ENCODE results near the gene GNB1L.

The GNB1L gene

DNA sequence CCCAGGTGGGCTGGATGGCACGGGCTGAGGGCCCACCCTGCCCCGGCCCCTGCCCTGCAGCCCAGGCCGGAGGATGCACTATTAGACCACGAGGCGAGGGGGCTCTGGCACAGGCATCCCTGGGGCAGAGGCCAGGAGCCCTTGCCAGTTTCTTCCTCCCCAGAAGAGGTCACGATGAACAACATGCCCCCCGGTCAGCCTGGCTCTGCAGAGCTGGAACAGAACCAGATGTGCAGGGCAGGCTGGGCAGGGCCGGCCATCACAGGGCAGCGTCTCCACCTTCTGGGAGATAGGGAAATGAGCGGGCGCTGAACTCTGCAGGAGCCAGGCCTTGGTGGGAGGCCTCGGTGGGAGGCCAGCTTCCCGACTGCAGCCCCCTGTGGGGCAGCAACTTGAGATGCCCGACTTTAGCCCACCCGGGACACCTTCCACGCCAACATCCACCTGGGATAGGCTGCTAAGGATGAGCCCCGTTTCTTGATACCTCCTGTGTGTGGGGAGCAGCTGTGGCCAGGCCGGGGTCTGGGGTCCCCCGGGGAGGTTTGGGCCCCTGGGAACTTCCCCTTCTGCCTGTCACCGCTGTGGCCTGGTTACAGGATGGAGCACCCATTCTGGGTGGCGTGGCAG, 21.8 kb upstream of the GNB1L start:
- DNase-seq = no peak

DNA sequence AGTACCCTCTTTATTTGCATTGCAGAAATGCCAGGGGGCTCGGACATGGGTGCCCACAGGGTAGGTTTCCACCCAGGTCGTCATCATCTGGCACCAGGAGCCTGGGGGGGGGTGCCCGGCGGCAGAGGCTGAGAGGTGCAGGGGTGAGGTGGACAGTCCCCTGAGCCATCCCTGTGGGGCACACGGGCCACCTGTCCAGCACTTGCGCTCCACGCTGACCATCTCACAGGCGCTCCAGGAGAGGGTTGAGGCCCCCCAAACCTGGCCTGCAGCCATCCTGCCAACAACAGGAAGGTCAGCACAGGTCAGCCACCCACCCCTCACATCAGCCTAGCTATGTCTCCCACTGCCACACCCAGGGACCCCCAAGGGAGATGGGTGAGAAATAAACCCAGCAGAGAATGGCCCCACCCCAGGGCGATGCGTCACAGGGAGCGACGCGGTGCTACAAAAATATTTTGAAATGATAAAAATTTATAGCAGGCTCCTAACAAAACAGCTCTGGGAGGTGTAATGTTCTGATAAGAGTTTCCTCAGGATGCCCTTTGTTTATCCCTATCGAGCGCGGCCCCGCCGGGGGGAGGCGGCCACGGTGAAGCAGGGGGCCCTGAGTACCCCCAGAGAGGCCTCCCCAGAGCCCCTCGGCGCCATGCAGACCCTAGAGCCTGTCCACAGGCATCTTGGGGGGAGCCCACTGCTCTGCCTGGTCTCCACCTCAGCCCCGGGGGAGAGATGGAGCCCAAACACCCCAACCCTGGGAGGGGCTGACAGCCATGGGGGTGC, 21.0 kb upstream of the GNB1L start:
- DNase-seq = no peak

GRCh38 chr22:19875061-19875530, 20.4 kb upstream of the GNB1L start:
- DNase-seq = no peak

DNA sequence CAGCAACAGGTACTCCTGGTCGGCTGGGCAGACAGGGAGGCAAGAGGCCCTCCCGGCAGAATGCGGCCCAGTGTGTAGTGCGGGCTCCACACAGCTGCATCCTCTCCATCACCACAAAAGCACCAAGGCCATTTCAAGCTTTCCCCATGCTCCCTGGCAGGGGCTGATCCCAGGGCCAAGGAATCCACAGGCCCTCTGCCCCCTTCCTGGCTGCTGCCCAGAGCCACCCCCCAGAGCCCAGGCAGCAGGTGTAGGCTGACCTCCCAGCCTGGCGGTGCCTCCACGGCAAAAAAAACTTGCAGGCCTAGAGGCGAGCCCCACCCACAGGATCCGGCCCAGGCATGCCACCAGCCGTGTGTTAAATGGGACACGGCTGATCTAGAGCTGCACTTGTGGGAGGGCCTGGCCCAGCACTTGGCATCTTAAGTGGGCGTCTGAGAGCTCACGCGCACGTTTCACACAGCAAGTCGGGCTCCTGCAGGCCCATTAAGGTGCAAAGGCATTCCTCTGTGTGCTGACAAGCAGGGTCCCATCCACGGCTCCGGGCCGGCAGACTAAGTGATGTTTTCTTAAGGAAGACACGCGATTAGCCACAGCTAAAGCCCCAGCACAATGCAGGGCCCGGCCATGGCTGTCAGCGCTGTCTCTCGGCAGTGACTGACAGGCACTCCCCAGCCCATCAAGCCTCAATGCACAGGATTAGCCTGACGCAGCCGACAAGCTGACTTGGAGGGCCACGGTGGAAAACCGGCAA, 19.8 kb upstream of the GNB1L start:
- no peak for DNase-seq

DNA sequence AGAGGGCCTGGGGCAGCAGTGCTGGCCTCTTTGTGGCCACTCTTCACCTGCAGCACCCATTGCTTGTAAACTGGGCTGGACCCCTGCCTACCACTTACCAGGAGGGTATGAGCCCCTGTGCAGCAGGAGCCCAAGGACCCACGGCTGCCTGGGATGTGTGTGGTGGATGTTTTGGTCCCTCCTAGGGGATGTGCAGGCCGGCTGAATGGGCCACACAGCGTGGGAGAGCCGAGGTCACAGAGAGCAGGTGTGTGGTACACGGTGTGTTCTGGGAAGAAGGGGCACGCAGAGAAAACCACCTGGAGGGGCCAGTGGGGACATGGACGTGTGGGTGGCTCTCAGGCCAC, 19.3 kb upstream of the GNB1L start:
- no peak for DNase-seq

DNA sequence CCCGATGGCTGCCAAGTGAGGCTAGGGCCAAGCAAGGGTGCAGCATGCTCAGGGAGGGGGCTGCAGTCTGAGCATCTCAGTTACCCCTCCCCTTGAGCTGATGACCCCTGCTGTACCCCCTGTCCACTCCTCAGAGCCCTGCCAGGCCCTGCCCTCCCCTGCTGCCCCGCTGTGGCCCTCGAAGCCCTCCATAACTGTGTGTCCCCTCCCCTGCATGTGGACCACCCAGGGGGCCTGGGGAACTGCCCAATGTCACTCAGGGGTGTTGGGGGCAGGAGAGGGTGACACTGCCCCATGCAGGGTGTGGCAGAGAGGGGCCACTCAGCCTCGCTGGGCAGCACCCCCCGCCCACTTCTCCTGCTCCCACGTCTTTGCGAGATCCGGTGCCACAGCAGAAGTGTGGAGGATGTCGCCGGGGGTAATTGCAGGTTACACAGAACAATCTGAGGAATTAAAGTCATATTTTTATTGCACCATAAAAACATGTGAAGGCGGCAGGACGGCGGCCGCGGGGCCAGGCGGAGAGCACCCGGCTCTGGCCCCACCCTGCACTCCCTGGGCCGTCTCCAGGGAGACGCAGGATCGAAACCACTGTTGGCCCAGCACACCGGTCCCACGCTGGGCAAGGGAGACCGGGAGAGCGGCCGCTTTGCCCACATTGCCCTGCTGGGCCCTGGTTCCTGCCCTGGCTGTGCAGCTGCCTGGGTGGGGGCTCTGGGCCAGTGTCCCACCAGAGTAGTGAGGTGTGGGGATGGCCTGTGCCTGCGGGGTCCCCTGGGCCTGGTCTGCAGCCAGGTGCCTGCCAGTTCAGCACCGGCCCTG, 18.7 kb upstream of the GNB1L start:
- DNase-seq = no peak

DNA sequence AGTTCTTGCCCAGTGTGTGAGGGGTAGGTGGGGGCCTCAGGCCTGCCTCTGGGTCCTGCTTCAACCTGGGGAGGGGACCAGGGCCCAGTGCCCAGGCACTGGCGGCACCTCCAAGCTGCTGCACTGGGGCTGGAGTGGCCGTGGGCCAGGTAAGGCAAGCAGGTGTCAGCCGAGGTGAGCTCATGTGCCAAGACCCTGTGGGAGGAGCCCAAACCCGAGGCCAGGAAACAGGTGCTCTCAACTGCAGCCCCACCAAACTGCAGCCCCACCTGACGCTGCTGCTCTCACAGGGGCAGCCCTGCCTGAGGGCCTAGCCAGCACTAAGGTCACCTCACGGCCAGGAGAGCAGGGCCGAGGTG, 18.1 kb upstream of the GNB1L start:
- DNase-seq = no peak

DNA sequence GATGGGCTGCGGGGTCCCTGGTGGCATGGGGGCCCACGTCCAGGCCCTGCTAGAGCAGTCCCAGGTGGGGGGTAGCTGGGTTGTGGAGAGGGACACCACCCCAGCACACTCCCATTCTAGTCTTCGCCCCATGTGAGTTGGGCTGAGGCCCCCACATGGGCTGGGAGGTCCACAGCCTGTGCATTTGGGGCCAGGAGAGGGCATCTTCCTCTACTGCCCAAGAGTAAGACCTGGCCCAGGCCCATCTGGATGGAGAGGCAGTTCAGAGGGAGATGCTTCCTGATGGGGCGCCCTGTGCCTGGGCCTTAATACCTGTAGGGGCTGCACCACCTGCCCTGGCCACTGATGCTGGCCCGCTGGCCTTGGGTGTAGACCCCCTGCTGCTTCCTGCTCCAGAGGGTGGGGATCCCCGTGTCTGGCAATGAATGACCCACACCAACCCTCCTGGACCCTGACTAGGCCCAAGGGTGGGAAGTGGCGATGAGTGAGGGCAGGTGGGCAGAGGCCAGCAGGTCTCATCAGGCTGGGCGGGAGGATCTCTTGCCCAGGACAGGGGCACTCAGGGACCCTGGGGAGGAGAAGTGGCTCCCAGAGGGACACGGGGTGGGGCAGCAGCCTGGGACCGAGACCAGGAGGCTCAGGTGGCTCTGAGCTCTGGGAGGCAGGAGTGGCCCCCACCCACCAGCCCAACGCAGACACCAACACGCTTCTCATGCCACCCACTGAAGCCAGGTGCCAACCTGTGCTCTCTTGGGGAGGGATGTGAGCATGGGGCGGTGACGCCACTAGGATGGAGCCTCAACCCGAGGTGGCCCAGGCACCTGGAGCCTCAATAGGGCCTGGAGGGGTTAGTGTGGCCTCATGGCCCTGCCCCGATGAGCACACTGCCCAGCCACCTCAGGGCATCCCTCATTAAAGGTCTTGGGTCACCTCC, 17.4 kb upstream of the GNB1L start:
- DNase-seq = no peak

DNA sequence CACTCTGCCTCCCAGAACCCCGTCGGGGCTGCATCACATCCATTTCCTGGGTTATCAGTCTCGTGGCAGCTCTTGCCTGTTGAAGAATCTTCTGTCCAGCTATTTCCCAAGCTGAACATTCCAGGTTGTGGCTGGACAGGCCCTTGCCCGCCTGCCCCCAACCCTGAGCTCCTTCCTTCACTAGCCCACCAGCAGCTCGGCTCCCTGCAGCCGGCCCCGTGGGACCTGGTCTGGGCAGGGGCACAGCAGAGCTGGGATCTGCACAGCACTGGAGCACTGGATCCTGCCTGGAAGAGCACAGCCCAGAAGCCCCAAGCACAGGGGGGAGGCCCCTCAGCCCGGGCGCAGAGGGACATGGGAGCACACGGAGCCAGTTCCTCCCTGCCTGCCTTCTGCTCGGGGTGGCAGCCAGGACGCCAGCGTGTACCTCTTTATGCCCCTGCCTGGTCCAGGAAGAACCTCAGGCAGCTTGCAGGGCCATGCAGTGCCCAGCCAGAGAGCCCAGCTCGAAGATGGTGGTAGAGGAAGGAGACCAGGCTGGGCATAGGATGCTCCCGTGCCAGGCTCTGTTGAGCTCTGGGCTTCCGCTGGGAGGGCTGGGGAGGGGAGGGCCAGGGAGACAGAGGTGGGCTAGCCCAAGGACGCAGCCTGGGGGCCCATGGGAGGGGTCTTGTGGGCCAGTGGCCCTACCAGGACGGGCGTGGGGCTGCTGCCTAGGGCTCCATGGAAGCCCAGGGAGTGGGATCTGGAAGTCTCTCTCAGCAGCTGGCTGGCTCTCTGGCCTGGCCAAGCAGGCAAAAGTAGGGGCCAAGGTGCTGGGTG, 16.6 kb upstream of the GNB1L start:
- DNase-seq = no peak

DNA sequence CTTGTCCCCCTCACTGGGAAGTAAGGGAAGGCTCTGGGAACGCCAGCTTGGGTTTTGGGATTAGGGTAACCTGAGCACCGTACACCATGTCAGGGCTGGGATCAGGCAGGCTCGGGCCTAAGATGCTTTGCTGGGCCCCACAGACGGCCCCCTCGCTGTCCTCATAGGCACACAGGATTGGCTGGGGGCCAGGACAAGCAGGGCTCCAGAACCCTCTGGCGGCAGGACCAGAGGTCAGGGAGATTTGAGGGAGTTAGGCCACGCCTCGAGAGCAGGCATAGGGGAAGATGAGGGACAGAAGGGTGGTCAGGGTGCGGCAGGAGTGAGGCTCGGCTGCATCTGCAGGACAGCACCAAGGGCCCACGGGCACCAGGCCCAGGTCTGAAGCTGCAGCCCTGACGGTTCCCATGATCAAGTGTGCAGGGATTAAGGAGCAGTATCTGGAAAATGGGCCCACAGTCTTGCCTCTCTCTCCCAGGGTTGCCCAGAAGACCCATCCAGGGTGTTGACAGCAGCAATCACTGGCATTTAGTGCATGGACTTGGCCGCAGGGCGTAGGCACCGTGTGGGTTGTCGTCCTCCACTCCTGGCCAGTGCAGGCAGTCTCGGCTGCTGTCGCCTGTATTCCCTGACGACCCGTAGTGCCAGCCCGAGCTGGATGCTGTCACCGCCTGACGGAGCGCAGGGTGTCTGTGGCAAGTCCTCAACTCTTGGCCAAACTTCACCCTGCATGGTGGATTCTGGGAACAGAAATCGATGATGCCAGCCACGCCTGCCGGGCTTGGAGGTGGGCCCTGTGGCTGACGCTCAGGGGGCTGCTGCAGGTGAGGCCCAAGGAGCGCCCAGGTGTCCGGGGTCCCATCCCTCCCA, 15.7 kb upstream of the GNB1L start:
- no peak for DNase-seq

- no peak for DNase-seq
These were observed 15.0 kb upstream of the GNB1L start for GRCh38 chr22:19869497-19870152.

GRCh38 chr22:19868773-19869471, 14.2 kb upstream of the GNB1L start:
- DNase-seq = peak in 22 of 51 donors; percentile 11 to 66 (median 42)

GRCh38 chr22:19868333-19868732, 13.7 kb upstream of the GNB1L start:
- no peak for DNase-seq

- DNase-seq = no peak
These were observed 12.9 kb upstream of the GNB1L start for GRCh38 chr22:19867617-19868016.

GRCh38 chr22:19866665-19867009, 12.0 kb upstream of the GNB1L start:
- DNase-seq = no peak

- DNase-seq = no peak
These were observed 10.6 kb upstream of the GNB1L start for GRCh38 chr22:19865141-19865829.

DNA sequence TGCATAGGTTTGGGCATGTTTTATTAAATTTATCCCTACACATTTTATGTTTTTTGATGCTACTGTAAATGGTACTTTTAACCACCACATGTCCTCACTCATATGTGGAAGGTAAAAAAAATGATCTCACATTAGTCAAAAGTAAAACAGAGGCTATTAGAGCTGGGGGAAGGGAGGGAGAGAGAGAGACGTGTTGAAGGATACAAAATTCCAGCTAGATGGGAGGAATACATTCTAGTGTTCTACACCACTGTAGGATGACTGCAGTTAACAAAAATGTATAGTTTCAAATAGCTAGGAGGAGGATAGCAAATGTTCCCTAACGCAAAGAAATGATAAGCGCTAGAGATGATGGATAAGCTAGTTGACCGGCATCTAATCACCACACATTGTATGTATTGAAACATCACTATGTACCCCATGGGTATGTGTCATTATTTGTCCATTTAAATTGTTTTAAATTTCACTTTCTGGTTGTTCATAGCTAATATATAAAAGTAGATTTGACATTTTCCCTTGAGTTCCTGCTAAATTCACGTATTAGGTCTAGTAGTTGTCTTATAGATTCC, 9.9 kb upstream of the GNB1L start:
- DNase-seq = no peak

All from hypothalamus (tissue), 51 donors.